AG04450 (cell line): ENCODE data around the gene BRSK2. TPM values are rescaled to one million over a fixed set of nuclear protein-coding genes. Genes with fewer than 3 reads are reported as not detected.
"Not testable (repeated sequence)": the region's sequence is repeated elsewhere in the genome, so short reads cannot be mapped to it uniquely, and the experiment has no call there.

Source experiments
- CTCF ChIA-PET: fragments of 300-600, 350-600 bp; formaldehyde crosslinking; extraction: SDS; loops from one replicate; lab custom pipeline; 2022; ENCODE audit warnings: antibody characterized with exemption, inconsistent platforms; lab: Charles Lee
- POLR2A ChIA-PET: fragments of 350-600 bp; formaldehyde crosslinking; extraction: SDS; loops from one replicate; lab custom pipeline; 2021; ENCODE audit warnings: antibody characterized with exemption, inconsistent platforms; lab: Yijun Ruan, JAX
- DNase-seq: peaks from one replicate; pipeline ENCODE4 v3.0.0-alpha.2; 2011; ENCODE audit warnings: low read depth, low spot score
- H3K27ac ChIP-seq: one replicate; pipeline ENCODE4 v1.5.1; 2012; ENCODE audit warnings: low read depth, low read length, control low read depth
- H3K27me3 ChIP-seq: one replicate; pipeline ENCODE4 v1.6.0; 2012; ENCODE audit warnings: low read length; ENCODE audit not compliant: control insufficient read depth, insufficient read depth
- H3K4me3 ChIP-seq: 2 replicates; pipeline ENCODE4 v1.5.1; 2011; ENCODE audit warnings: mild to moderate bottlenecking, low read depth, low read length, control low read depth
- H3K9me3 ChIP-seq: 2 replicates; pipeline ENCODE4 v1.5.1; 2012; ENCODE audit warnings: low read length; ENCODE audit not compliant: control insufficient read depth, insufficient read depth
- polyA plus RNA-seq: library from polyadenylated mRNA; depleted of rRNA; stranded (reverse); fragments of >200 nt; gene quantifications from 2 replicates; pipeline ENCODE4 v1.2.3, GENCODE V29; 2011
- TF ChIP-seq, protein P1 (sequence below): IDR thresholded peaks from 2 replicates; pipeline ENCODE4 v1.5.1; 2011; ENCODE audit warnings: low read depth, low read length, control low read depth, inconsistent platforms

Gene BRSK2
- polyA plus RNA-seq, 1 experiment = 0.11 TPM

DNA sequence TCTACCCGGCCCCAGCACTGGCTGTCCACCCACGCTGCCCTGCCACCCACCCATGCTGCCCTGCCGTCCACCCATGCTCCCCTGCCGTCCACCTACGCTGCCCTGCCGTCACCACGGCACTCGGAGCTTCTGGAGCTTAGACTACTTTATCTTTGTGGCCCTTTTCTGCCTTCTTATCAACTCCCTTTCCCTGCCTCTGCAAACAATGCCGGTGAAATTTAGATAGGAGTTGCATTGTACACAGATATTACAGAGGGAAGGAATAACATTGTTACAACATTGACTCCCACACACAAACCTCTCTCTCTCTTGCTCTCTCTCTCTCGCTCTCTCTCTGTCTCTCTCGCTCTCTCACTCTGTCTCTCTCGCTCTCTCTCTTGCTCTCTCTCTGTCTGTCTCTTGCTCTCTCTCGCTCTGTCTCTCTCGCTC, 33.7 kb upstream of the BRSK2 start:
- ChIA-PET CTCF (no interaction called here), POLR2A (no interaction called here)
- H3K4me3 ChIP-seq = no peak overlapping the region
- TF ChIP-seq, protein P1, sequence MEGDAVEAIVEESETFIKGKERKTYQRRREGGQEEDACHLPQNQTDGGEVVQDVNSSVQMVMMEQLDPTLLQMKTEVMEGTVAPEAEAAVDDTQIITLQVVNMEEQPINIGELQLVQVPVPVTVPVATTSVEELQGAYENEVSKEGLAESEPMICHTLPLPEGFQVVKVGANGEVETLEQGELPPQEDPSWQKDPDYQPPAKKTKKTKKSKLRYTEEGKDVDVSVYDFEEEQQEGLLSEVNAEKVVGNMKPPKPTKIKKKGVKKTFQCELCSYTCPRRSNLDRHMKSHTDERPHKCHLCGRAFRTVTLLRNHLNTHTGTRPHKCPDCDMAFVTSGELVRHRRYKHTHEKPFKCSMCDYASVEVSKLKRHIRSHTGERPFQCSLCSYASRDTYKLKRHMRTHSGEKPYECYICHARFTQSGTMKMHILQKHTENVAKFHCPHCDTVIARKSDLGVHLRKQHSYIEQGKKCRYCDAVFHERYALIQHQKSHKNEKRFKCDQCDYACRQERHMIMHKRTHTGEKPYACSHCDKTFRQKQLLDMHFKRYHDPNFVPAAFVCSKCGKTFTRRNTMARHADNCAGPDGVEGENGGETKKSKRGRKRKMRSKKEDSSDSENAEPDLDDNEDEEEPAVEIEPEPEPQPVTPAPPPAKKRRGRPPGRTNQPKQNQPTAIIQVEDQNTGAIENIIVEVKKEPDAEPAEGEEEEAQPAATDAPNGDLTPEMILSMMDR = no peak
- no peak for DNase-seq
- no peak overlapping the region for H3K27ac ChIP-seq
- peaks cover 5% of the 10 kb centered on the region for H3K27me3 ChIP-seq
- H3K9me3 ChIP-seq = no peaks in the 10 kb centered on the region; the same call in 1 of the 2 replicates

DNA sequence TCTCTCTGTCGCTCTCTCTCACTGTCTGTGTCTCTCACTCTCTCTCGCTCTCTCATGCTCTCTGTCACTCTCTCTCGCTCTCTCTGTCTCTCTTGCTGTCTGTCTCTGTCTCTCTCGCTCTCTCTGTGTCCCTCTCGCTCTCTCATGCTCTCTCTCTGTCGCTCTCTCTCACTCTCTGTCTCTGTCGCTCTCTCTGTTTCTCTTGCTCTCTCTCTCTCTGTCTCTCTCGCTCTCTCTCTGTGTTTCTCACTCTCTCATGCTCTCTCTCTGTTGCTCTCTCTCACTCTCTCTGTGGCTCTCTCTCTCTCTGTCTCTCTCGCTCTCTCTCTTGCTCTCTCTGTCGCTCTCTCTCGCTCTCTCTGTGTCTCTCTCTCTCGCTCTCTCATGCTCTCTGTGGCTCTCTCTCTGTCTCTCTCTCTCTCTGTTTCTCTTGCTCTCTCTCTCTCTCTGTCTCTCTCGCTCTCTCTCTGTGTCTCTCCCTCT, 33.2 kb upstream of the BRSK2 start:
- Histone ChIP-seq H3K27ac (no peak overlapping the region), H3K4me3 (no peak overlapping the region), H3K27me3 (peaks cover 5% of the 10 kb centered on the region), H3K9me3 (no peaks in the 10 kb centered on the region; the same call in 1 of the 2 replicates)
- DNase-seq = no peak
- POLR2A ChIA-PET = no interaction called here
- CTCF ChIA-PET = no interaction called here
- TF ChIP-seq, protein P1 = no peak

DNA sequence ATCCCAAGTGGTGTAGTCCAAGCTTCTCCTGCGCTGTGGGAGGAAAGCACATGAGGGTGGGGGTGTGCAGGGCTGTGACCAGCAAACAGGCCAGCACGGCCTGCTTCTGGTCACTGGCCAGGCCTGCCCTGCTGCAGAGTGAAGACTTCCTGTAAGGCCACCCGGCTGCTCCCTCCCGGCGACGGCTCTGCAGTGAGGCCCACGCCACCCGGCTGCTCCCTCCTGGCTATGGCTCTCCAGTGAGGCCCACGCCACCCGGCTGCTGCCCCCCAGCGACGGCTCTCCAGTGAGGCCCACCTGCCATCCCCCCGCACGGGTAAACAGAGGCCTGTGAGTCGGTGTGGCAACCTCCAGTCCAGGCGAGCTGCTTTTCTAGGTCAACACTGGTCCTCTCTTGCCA, 31.4 kb upstream of the BRSK2 start:
- ChIA-PET CTCF (no interaction called here), POLR2A (interaction anchor here (0.7 to 1.0 kb wide), 2 partner anchors 19 to 82 kb away, joined by 3 to 4 read pairs; no protein-coding TSS in a partner anchor)
- Histone ChIP-seq H3K4me3 (no peak overlapping the region), H3K9me3 (no peaks in the 10 kb centered on the region; the same call in 1 of the 2 replicates), H3K27ac (no peak overlapping the region), H3K27me3 (peaks cover 5% of the 10 kb centered on the region)
- DNase-seq = no peak
- TF ChIP-seq, protein P1 = no peak

DNA sequence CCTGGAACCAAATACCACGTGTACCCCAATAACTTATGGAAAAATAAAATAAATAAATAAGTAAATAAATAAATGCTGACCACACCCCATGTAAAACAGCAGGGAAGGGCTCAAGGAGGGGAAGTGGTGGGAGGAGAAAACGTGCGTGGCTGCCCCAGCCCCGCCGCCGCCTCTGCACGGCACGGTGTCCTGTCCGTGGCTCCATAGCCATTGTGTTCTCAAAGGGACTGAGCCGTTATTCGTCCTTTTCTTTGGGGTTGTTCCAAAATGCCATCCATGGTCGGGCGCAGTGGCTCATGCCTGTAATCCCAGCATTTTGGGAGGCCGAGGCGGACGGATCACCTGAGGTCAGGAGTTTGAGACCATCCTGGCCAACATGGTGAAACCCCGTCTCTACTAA, 30.8 kb upstream of the BRSK2 start:
- H3K9me3 ChIP-seq, H3K27me3 ChIP-seq, CTCF ChIA-PET, H3K27ac ChIP-seq, DNase-seq, H3K4me3 ChIP-seq: not testable (repeated sequence)
- POLR2A ChIA-PET = interaction anchor here (1.0 kb wide), 1 partner anchor 20 kb away, joined by 3 read pairs; no protein-coding TSS in a partner anchor

DNA sequence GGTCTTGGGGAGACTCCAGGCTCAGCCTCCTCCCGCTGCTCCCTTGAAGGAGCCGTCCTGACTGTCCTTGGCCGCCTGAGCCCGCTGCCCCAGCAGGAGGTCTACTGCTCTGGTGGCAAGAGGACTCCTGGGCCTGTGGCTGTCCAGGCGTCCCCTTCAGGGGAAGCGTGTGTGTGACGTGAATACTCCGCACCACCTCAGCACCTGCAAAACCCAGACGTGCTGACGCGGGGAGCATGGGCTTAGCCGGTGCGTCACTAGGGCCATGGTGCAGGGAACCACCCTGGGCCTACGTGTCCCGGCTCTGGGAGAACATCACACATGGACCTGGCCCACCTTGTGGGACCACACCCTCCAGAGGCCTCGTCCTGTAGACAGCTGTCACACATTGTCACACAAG, 30.2 kb upstream of the BRSK2 start:
- H3K27ac ChIP-seq = no peak overlapping the region
- no peaks in the 10 kb centered on the region; the same call in none of the 2 replicates for H3K9me3 ChIP-seq
- DNase-seq = no peak
- TF ChIP-seq, protein P1 = no peak
- no peak overlapping the region for H3K4me3 ChIP-seq
- ChIA-PET POLR2A (no interaction called here), CTCF (no interaction called here)
- no peaks in the 10 kb centered on the region for H3K27me3 ChIP-seq
